Central memory CD4-positive, alpha-beta T cell (primary cell): ENCODE measurements around the gene EDAR.

Source experiments
- DNase-seq: peaks from one replicate; pipeline ENCODE4 v3.0.0; 2022

Gene EDAR

GRCh38 chr2:109000738-109001137 lies 11.7 kb upstream of the EDAR start:
- DNase-seq = no peak

GRCh38 chr2:108998911-108999310 lies 9.9 kb upstream of the EDAR start:
- DNase-seq = no peak

DNA sequence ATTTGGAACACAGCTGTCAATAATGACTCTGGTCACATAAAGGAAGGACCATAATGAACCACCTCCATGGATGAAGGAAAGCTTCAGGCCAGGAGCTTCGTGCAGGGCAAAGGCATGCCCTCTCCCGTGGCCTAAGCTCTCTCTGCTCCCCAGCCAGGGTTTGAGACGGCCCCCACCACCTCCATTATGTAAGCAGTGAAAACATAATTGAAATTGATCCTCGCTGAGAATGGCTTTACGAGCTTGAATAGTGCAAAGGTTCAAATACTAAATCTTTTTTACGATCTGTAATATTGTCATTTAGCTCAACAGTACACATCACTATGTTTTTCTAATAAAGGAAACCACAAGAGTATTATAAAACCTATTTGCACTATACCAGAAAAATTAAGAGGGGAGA lies 5.2 kb upstream of the EDAR start:
- DNase-seq = no peak

DNA sequence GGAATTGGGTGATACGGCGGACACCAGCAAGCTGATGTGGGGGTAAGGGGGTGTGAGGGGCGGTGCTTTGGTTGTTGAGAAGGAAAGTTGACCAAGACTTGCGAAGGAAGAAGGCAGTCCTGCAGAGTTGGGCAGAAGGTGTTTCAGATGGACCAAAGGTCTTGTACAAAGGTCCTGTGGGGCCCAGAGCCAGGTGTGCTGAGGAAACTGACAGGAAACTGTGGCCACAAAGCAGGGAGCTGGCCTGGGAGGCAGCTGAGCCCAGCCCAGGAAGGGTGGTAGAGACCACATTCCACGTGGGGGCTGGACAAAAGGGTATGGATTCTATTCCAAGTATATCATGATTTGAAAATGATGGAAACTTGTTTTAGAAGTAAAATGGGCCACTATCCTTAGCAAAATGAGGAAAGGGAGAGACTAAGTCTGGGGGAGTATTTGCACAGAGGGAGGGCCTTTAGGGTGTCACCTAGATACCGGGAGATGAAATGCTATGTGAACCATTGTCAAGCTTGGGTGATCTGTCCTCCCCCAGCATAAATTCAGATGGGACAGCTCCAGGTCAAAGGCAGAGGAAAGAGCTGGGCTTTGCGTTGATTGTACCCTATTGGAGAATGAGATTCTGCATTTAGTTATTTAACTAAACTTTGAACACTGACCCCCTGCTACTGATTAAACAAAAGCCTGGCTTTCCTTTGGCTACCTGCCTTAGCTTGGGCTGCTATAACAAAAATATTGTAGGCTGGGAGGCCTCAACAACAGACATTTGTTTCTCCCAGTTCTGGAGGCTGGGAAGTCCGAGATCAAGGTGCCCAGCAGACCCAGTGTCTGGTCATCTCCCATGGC lies 4.3 kb upstream of the EDAR start:
- no peak for DNase-seq

DNA sequence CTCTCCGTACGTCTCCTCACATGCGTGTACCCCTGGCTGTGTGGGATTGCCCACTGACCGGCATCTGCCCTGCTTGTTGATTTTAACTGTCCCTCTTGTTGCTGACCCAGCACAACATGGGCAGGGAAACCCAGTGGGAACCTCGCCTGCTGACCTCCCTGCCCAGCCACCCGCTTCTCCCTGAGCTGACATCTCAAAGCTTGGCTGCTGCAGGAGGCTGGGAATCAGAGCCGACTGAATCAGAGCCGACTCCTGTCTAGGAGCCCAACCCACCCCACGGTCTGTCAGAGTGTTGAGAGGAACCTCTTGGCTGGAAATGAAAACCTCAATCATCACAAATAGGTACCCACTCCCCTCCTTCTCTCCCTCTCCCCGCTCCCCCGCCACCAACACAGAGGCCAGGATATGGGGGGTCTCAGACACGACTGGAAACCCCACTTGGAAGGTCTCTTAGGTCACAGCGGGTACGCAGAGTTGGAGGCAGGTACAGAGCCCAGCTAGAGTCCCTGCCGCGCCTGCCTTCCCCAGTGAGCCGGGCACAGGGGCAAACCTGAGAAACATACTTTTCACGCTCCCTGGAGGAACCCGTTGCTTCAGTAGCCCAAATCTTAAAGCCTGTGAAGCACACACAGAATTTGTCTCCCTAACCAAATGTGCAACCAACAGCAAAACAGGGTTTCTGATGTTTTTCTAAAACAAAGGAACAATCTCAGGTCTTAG lies 784 bp downstream of the EDAR start:
- DNase-seq = no peak

DNA sequence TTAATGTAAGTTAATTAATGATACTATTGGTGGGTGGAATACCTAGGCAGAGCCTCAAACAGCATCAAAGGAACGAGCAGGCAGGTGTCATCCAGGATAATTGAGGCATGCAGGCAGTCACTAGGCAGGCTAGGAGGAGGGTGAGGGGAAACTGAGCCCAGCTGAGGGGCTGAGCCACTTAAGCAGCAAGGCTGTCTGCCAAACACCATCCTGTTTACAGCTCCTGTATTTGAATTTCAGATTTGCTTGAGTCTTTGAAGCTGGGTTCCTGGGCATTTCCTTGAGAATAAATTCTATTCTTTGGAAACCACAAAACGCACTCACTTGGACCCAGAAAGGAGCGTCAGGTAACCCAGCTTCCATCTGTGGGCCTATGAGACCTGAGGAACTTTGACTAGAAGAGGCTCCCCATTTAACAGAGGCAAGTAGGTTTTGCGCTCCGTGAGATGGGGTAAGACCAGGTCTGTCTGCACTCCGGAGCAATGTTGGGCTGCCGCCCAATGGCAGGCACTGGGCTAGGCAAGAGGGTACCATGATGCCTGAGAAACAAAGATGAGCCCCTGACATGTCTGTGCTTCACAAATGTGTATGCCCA lies 2.0 kb downstream of the EDAR start:
- peak; percentile 34 for DNase-seq

GRCh38 chr2:108983610-108984009 lies 5.4 kb downstream of the EDAR start:
- no peak for DNase-seq

GRCh38 chr2:108983061-108983460 lies 6.0 kb downstream of the EDAR start:
- no peak for DNase-seq

GRCh38 chr2:108982259-108982679 lies 6.8 kb downstream of the EDAR start:
- DNase-seq = no peak

DNA sequence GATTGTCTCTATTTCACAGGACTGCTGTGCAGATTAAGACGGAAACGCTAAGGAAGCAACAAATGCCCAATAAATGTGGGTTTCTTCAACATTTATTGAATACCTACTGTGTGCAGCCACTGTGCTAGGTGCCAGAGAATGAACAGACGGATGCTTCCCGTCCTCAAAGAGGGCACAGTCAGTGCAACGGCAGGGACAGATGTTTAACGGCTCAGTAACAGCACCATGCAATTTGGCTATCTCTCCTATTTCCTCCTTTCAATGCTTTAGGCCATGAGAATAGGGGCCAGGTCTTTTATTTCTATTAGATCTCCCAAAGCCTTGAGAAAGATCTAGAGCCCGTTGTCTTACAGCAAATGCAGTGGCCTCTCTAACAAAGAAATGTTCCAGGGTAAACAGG lies 7.2 kb downstream of the EDAR start:
- DNase-seq = no peak

GRCh38 chr2:108980076-108980475 lies 8.9 kb downstream of the EDAR start:
- DNase-seq = no peak

- no peak for DNase-seq
Observed at GRCh38 chr2:108979461-108979860, 9.6 kb downstream of the EDAR start.

DNA sequence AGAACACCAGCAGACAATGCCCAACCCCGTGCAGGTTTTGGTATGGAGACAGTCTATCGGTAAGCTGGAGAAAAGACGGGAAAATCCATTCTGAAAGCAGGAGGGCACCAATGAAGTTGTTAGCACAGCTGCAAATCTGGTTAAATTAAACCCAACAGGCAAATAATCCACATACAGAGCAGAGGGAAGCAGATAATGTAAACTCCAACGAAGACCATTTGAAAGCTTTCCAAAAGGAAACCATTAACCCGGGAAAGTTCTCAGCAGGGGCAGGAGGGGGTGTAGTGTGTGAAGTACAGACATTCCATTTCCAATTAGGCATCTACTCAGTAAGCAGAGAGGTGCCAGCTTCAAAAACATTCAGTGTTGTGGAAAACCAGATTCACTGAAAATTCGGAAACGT lies 10.3 kb downstream of the EDAR start:
- no peak for DNase-seq

DNA sequence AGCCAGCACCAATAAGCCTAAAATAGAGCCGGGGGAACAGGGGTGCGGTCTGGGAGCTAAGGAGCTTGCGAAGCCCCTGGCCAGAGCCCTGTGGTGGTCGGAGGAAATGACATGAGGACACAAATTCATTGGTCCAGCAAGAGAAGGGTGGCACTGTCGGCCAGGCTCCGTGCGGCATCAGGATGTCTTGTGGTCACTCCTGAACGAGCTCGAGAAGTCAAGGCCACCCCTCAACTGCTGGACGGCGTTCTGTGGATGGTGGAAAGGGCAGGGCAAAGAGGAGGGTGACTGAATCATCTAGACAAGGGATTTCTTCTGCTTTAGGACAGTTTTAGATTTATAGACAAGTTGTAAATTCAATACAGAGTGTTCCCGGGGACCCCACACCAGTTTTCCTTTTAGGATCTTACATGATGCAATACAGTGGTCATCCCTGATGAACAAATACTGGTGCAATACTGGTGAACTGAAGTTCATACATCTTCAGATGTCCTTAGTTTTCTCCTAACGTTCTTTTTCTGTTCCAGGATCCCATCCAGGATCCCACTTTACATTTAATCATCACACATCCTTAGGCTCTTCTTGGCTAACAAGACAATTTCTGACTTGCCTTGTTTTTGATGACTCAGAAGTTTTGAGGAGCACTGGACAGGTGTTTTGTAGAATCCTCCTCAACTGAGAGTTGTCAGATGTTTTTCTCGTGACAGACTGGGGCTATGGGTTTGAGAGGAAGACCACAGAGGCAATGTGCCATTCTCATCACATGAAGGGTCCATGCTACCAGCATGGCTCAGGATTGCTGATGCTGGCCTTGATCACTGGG lies 13.2 kb downstream of the EDAR start:
- DNase-seq = no peak

DNA sequence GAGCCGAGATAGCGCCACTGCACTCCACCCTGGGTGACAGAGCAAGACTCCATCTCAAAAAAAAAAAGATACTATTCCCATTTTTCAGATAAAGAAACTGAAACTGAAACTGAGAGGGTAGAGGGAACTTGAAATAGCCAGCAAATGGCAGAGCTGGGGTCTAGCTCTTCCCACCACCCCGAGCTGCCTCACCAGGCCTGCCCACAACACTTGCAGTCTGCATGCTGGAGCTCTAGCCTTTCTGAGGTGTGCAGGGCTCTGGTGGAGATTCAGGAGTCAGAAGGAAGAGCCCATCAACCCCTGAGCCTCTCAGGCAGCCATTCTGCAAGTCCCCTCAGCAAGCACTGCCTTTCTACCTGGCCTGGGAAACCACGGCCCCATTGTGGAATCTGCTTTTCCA lies 14.3 kb downstream of the EDAR start:
- DNase-seq = no peak

GRCh38 chr2:108972663-108973062 lies 16.4 kb downstream of the EDAR start:
- DNase-seq = no peak

GRCh38 chr2:108971661-108972566 lies 17.1 kb downstream of the EDAR start:
- no peak for DNase-seq

DNA sequence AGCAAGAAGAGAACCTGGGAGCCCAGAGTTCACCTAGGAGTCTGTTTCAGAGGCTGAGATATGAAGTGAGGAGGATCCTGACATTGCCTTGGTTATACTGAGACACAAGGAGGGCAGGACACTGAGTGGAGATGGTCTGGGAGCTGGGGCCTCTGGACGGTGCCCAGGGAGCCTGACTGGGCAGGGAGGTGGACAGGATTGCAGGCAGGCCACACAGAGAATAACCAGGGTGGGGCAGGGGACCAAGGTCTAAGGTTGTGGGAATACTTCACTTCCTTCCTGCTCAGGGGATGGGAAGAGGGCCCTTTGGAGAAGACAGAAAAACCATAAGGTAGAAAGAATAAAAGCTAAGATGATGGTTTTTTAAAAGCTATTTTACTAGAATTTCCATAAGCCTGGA lies 18.7 kb downstream of the EDAR start:
- no peak for DNase-seq

DNA sequence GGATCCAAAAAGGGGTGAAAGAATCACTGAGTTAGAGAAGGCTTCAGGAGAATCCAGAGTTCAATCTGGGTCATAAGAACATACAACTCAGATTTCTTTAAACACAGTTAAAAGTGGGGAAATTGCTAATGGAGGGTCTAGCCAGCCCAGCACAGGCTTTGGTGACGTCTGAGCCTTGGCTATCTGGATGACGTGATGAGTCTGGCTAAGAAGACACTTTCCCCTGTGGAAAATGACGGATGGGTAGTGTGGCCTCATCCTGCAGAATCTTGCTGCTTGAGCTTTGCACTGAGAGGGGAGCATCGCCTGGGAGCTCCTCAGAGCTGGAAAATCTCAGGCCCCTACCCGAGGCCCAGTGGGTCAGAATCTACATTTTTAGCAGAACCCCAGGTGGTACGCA lies 19.2 kb downstream of the EDAR start:
- DNase-seq = no peak

DNA sequence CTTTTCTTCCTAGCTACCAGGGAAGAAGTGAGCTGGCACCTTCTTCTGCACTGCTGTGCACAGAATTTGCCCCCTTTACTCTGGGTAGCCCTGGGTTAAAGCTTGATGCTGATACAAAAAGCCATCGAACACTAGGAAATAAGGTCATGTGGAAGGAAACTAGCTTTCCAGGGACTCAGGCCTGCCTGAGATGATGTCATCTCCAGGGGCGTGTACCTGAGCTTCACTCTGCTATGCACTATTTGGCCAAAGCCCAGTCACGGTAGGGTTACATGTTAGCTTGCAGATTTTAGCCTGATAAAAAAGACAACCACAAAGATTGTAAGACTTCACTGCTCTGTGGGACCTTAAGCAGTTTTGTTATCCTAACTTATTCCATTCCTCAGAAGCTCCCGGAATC lies 20.4 kb downstream of the EDAR start:
- DNase-seq = no peak

DNA sequence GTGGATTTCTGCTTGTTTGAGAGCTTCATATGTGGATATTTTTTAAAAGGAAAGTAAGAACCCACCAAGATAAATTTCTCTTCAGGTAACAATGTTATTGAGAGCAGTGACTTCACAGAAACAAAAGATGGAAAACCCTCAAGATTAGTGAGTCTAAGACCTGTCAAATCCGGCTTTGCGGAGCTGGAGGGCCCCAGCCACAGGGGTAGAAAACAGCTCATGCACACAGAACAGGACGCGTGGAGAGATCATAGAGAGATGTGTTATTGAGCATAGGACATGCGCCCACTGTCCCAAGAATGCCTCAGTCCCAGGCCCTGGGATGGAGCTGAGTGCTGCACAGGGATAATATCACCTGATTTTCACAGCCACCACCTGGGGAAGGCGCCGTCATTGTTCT lies 21.3 kb downstream of the EDAR start:
- no peak for DNase-seq
